MCF 10A (cell line): ENCODE data around the gene CYB5R2. TPM values are rescaled to one million over a fixed set of nuclear protein-coding genes. Genes with fewer than 3 reads are reported as not detected.

Experiments
- BruUV-seq: library from RNA; stranded (reverse); fragments of 400-500 nt; replicated peaks from 2 replicates; lab custom pipeline; 2021; lab: Mats Ljungman, UMichigan
- CTCF ChIA-PET: fragments of 300-600 bp; sonication (Branson Sonifier 250); formaldehyde crosslinking; extraction: SDS; loops from one replicate; lab custom pipeline; 2021; ENCODE audit warnings: antibody characterized with exemption, inconsistent platforms; lab: Yijun Ruan, JAX
- POLR2A ChIA-PET: fragments of 300-600, 350-650 bp; sonication (Branson Sonifier 250); formaldehyde crosslinking; extraction: SDS; loops from one replicate; lab custom pipeline; 2020; ENCODE audit warnings: antibody characterized with exemption, inconsistent platforms; lab: Yijun Ruan, JAX
- DNase-seq: peaks from one replicate; pipeline ENCODE4 v3.0.0-alpha.2; 2018; ENCODE audit not compliant: unreplicated experiment
- H3K27ac Mint-ChIP-seq: one replicate; pipeline ENCODE4 v1.8.0; 2022; ENCODE audit warnings: mild to moderate bottlenecking, low read depth, mixed read lengths; ENCODE audit not compliant: unreplicated experiment
- H3K27me3 Mint-ChIP-seq: one replicate; pipeline ENCODE4 v1.8.0; 2022; ENCODE audit warnings: mixed read lengths; ENCODE audit not compliant: insufficient read depth, unreplicated experiment
- H3K36me3 Mint-ChIP-seq: one replicate; pipeline ENCODE4 v1.8.0; 2022; ENCODE audit warnings: mild to moderate bottlenecking, moderate library complexity, mixed read lengths; ENCODE audit not compliant: insufficient read depth, unreplicated experiment
- H3K4me1 Mint-ChIP-seq: one replicate; pipeline ENCODE4 v1.8.0; 2022; ENCODE audit warnings: mixed read lengths; ENCODE audit not compliant: insufficient read depth, unreplicated experiment
- H3K4me3 Mint-ChIP-seq: one replicate; pipeline ENCODE4 v1.8.0; 2022; ENCODE audit warnings: mild to moderate bottlenecking, moderate library complexity, mixed read lengths; ENCODE audit not compliant: unreplicated experiment
- H3K9me3 Mint-ChIP-seq: one replicate; pipeline ENCODE4 v1.8.0; 2022; ENCODE audit warnings: mixed read lengths; ENCODE audit not compliant: unreplicated experiment
- CTCF ChIP-seq: fragments of 200-600 bp; IDR thresholded peaks from one replicate; pipeline ENCODE4 v1.8.0; 2022; ENCODE audit warnings: antibody characterized with exemption, mild to moderate bottlenecking; ENCODE audit not compliant: unreplicated experiment
- intact Hi-C: fragments of 100-400 bp; cut with micrococcal nuclease; formaldehyde crosslinking; loops from 2 replicates; pipeline ENCODE4 v1.14.1; 2022
- total RNA-seq: library from RNA; stranded (reverse); gene quantifications from 2 replicates; pipeline ENCODE4 v1.2.3, GENCODE V29; 2022

CYB5R2 gene
- total RNA-seq, 1 experiment from 2014 or later = 1.2 TPM

DNA sequence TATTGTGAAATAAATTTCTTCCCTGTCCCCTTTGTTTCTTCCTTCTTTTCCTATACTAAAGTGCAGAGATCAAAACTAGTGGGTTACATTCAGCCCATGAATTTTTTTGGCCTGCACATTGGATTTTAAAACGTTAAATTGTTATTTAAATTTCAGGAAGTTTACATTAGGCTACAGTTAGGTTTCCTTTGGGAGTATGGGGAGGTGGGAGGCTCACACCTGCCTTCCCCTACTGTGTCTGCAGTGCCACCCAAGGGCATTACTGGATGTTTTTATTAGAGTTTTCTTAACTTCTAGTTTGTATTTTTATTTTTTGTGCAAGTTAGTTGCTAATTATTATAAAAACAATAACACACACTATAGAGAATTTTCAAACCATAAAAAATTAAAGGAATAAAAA lies 51.7 kb downstream of the CYB5R2 start:
- BruUV-seq = no TSS peak
- no peak for TF ChIP-seq CTCF
- H3K9me3 Mint-ChIP-seq = no peaks in the 10 kb centered on the region
- CTCF ChIA-PET = interaction anchor here (0.6 to 1.5 kb wide), 3 partner anchors 35 to 129 kb away, joined by 4 to 9 read pairs (median 5); no protein-coding TSS in a partner anchor
- no peaks in the 10 kb centered on the region for H3K36me3 Mint-ChIP-seq
- no peak overlapping the region for H3K27ac Mint-ChIP-seq
- intact Hi-C loops = no loop called here
- POLR2A ChIA-PET = no interaction called here
- no peak for DNase-seq
- H3K4me3 Mint-ChIP-seq = no peak overlapping the region
- no peaks in the 10 kb centered on the region for H3K4me1 Mint-ChIP-seq
- H3K27me3 Mint-ChIP-seq = no peaks in the 10 kb centered on the region

DNA sequence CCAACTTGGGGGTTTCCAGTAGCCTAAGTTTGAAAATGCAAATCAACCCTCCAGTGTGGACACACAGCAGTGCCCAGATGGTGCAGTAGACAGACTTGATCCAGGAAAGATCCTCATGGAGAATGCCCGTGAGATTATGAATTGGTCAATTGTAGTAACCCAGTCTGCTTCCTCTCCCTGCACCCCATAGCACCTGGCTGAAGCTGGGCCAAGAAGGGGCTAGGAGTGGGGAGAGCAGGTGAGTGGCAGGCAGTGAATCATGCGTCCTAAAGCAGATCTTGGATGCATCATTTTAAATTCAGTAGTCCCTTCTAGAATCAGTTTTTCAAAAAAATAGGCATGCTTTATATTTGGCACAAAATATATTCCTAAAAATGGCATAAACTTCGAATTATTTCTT lies 52.2 kb downstream of the CYB5R2 start:
- H3K4me3 Mint-ChIP-seq = no peak overlapping the region
- no peak for DNase-seq
- no peaks in the 10 kb centered on the region for H3K36me3 Mint-ChIP-seq
- no TSS peak for BruUV-seq
- intact Hi-C loops = no loop called here
- no peak overlapping the region for H3K27ac Mint-ChIP-seq
- H3K27me3 Mint-ChIP-seq = no peaks in the 10 kb centered on the region
- no peaks in the 10 kb centered on the region for H3K4me1 Mint-ChIP-seq
- ChIA-PET CTCF (interaction anchor here (0.8 to 1.3 kb wide), 2 partner anchors 50 to 523 kb away, joined by 4 to 5 read pairs; no protein-coding TSS in a partner anchor), POLR2A (no interaction called here)
- H3K9me3 Mint-ChIP-seq = no peaks in the 10 kb centered on the region
- TF ChIP-seq CTCF = no peak

GRCh38 chr11:7619322-7619721 lies 54.0 kb downstream of the CYB5R2 start:
- Mint-ChIP-seq H3K27me3 (no peaks in the 10 kb centered on the region), H3K4me3 (no peak overlapping the region), H3K36me3 (no peaks in the 10 kb centered on the region), H3K9me3 (no peaks in the 10 kb centered on the region), H3K4me1 (no peaks in the 10 kb centered on the region), H3K27ac (no peak overlapping the region)
- no TSS peak for BruUV-seq
- no peak for DNase-seq
- no peak for TF ChIP-seq CTCF
- CTCF ChIA-PET = interaction anchor here (1.5 to 2.1 kb wide), 2 partner anchors 38 to 48 kb away, joined by 8 to 10 read pairs; no protein-coding TSS in a partner anchor
- POLR2A ChIA-PET = interaction anchor here (0.6 kb wide), 1 partner anchor 251 kb away, joined by 3 read pairs; no protein-coding TSS in a partner anchor
- intact Hi-C loops = no loop called here

- ChIA-PET POLR2A (no interaction called here), CTCF (interaction anchor here (0.6 to 1.1 kb wide), 4 partner anchors 13 to 803 kb away, joined by 3 read pairs; no protein-coding TSS in a partner anchor)
- no peak overlapping the region for H3K27ac Mint-ChIP-seq
- H3K9me3 Mint-ChIP-seq = no peaks in the 10 kb centered on the region
- peaks cover 17% of the 10 kb centered on the region for H3K4me1 Mint-ChIP-seq
- BruUV-seq = no TSS peak
- no peak for DNase-seq
- no peaks in the 10 kb centered on the region for H3K36me3 Mint-ChIP-seq
- no peak overlapping the region for H3K4me3 Mint-ChIP-seq
- H3K27me3 Mint-ChIP-seq = no peaks in the 10 kb centered on the region
- TF ChIP-seq CTCF = no peak
- intact Hi-C loops = no loop called here
These were observed 56.3 kb downstream of the CYB5R2 start for GRCh38 chr11:7617032-7617431.

Other genes starting within 250 kb of the CYB5R2 start
- not detected in 2 replicates for gene OLFML1, start 188.0 kb downstream of the CYB5R2 start, total RNA-seq
- 3.5 and 4.3 TPM in 2 replicates for gene PPFIBP2, start 159.5 kb downstream of the CYB5R2 start, total RNA-seq
- gene OVCH2, start 33.0 kb upstream of the CYB5R2 start, total RNA-seq = 0.79 and 0.91 TPM in 2 replicates
- not detected in 2 replicates for gene OR5P2, start 123.4 kb upstream of the CYB5R2 start, total RNA-seq
- not detected in 2 replicates for gene OR5P3, start 157.3 kb upstream of the CYB5R2 start, total RNA-seq